GM23338 (cell line): ENCODE data around the gene MRE11. TPM values are rescaled to one million over a fixed set of nuclear protein-coding genes. Genes with fewer than 3 reads are reported as not detected.

ENCODE experiments used
- ATAC-seq: fragments of 200-7000 bp; cut with Tn5 transposase; 3 replicates; pipeline ENCODE4 v1.9.1; 2020
- DNase-seq: peaks from one replicate; pipeline ENCODE4 v3.0.0-alpha.2; 2015; ENCODE audit warnings: low spot score
- H2AFZ ChIP-seq: fragments of 200-600 bp; sonication (generic); 2 replicates; pipeline ENCODE4 v1.8.0; 2016; ENCODE audit warnings: antibody characterized with exemption, mild to moderate bottlenecking, moderate library complexity
- H3F3A ChIP-seq: fragments of 200-600 bp; sonication (generic); replicated peaks from 2 replicates; pipeline ENCODE4 v1.8.0; 2017; ENCODE audit warnings: antibody characterized with exemption, mixed run types, low read depth
- H3K27ac ChIP-seq: fragments of 200-600 bp; sonication (generic); 2 replicates; pipeline ENCODE4 v1.6.1; 2016; ENCODE audit warnings: low read depth
- H3K27me3 ChIP-seq: fragments of 200-600 bp; sonication (generic); 2 replicates; pipeline ENCODE4 v1.8.0; 2016; ENCODE audit warnings: mild to moderate bottlenecking, mixed run types, moderate library complexity; ENCODE audit not compliant: insufficient read depth
- H3K36me3 ChIP-seq: fragments of 200-600 bp; sonication (generic); 2 replicates; pipeline ENCODE4 v1.8.0; 2016; ENCODE audit warnings: mild to moderate bottlenecking; ENCODE audit not compliant: insufficient read depth
- H3K4me1 ChIP-seq: fragments of 200-600 bp; sonication (generic); 2 replicates; pipeline ENCODE4 v1.8.0; 2016; ENCODE audit warnings: mild to moderate bottlenecking, moderate library complexity; ENCODE audit not compliant: insufficient read depth
- H3K4me2 ChIP-seq: fragments of 200-600 bp; sonication (generic); 2 replicates; pipeline ENCODE4 v1.7.1; 2017; ENCODE audit warnings: mixed run types
- H3K4me3 ChIP-seq: fragments of 200-600 bp; sonication (generic); 2 replicates; pipeline ENCODE4 v1.6.1; 2016; ENCODE audit warnings: mixed run types
- H3K79me2 ChIP-seq: fragments of 200-600 bp; sonication (generic); replicated peaks from 2 replicates; pipeline ENCODE4 v1.8.0; 2017; ENCODE audit warnings: mild to moderate bottlenecking; ENCODE audit not compliant: insufficient read depth
- H3K9me2 ChIP-seq: fragments of 200-600 bp; sonication (generic); 2 replicates; pipeline ENCODE4 v1.8.0; 2017; ENCODE audit not compliant: insufficient read depth
- H4K20me1 ChIP-seq: fragments of 200-600 bp; sonication (generic); replicated peaks from 2 replicates; pipeline ENCODE4 v1.8.0; 2017; ENCODE audit warnings: mild to moderate bottlenecking; ENCODE audit not compliant: insufficient read depth
- H3K27ac Mint-ChIP-seq: 2 replicates; pipeline ENCODE4 v1.8.0; 2020; ENCODE audit warnings: inconsistent platforms, mild to moderate bottlenecking, moderate library complexity, mixed read lengths
- H3K27me3 Mint-ChIP-seq: 3 replicates; pipeline ENCODE4 v1.8.0; 2022; ENCODE audit warnings: low read depth, mild to moderate bottlenecking, moderate library complexity, mixed read lengths, inconsistent platforms; ENCODE audit not compliant: insufficient read depth, poor library complexity
- H3K36me3 Mint-ChIP-seq: 3 replicates; pipeline ENCODE4 v1.8.0; 2021; ENCODE audit warnings: low read depth, mild to moderate bottlenecking, inconsistent platforms, moderate library complexity, mixed read lengths
- H3K4me1 Mint-ChIP-seq: 3 replicates; pipeline ENCODE4 v1.8.0; 2020; ENCODE audit warnings: mild to moderate bottlenecking, inconsistent platforms, mixed read lengths
- H3K4me3 Mint-ChIP-seq: 3 replicates; pipeline ENCODE4 v1.8.0; 2021; ENCODE audit warnings: moderate library complexity, mild to moderate bottlenecking, inconsistent platforms, mixed read lengths
- H3K9me3 Mint-ChIP-seq: 3 replicates; pipeline ENCODE4 v1.8.0; 2020; ENCODE audit warnings: moderate library complexity, mild to moderate bottlenecking, inconsistent platforms, mixed read lengths
- CREB1 ChIP-seq: fragments of 250-450 bp; sonication (Bioruptor Pico); IDR thresholded peaks from 2 replicates; pipeline ENCODE4 v1.5.0; 2020; ENCODE audit warnings: low read depth, mild to moderate bottlenecking, moderate library complexity
- EZH2 ChIP-seq: fragments of 200-600 bp; sonication (generic); IDR thresholded peaks from one replicate; pipeline ENCODE4 v1.8.0; 2017; ENCODE audit warnings: antibody characterized with exemption, mild to moderate bottlenecking, low read depth; ENCODE audit not compliant: unreplicated experiment
- EZH2phosphoT487 ChIP-seq: fragments of 200-600 bp; sonication (generic); IDR thresholded peaks from one replicate; pipeline ENCODE4 v1.8.1; 2018; ENCODE audit warnings: antibody characterized with exemption; ENCODE audit not compliant: unreplicated experiment
- JUNB ChIP-seq: IDR thresholded peaks from one replicate; pipeline ENCODE4 v1.6.1; 2016; ENCODE audit warnings: antibody characterized with exemption; ENCODE audit not compliant: unreplicated experiment
- NANOG ChIP-seq: IDR thresholded peaks from 2 replicates; pipeline ENCODE4 v1.6.1; 2016; ENCODE audit warnings: antibody characterized with exemption, borderline replicate concordance
- POLR2AphosphoS5 ChIP-seq: IDR thresholded peaks from 2 replicates; pipeline ENCODE4 v1.6.1; 2016; ENCODE audit warnings: antibody characterized with exemption, low read depth
- STAT1 ChIP-seq: IDR thresholded peaks from one replicate; pipeline ENCODE4 v1.6.1; 2016; ENCODE audit warnings: antibody characterized with exemption; ENCODE audit not compliant: unreplicated experiment
- ZNF114 ChIP-seq: fragments of 250-450 bp; sonication (Bioruptor Pico); IDR thresholded peaks from 2 replicates; pipeline ENCODE4 v1.5.0; 2020; ENCODE audit warnings: mild to moderate bottlenecking, moderate library complexity
- ZNF331 ChIP-seq: fragments of 250-450 bp; sonication (Bioruptor Pico); IDR thresholded peaks from 2 replicates; pipeline ENCODE4 v1.5.0; 2020; ENCODE audit warnings: low read depth, mild to moderate bottlenecking, moderate library complexity
- polyA plus RNA-seq: library from polyadenylated mRNA; unstranded; fragments of >200 nt; fragmentation: Nextera tagmentation; extraction: Ambion mirVana; gene quantifications from 2 replicates; pipeline ENCODE4 v1.2.1, GENCODE V29; 2016
- total RNA-seq: library from RNA; depleted of rRNA; stranded (reverse); fragments of >200 nt; shearing (Covaris generic); gene quantifications from 2 replicates; pipeline ENCODE4 v1.2.3, GENCODE V29; 2014
- TF ChIP-seq, protein P1 (sequence below), 2 experiments: fragments of 200-600 bp in 1 of 2; sonication (generic) in 1 of 2; conservative IDR thresholded peaks; 2 replicates each; pipeline versions ENCODE4 v1.5.1 to v1.6.1; 2016 to 2017; ENCODE audit warnings: antibody characterized with exemption in 2 of 2, low read depth in 2 of 2, mild to moderate bottlenecking in 2 of 2, moderate library complexity in 1 of 2
- TF ChIP-seq, protein P2 (sequence below): IDR thresholded peaks from 2 replicates; pipeline ENCODE4 v1.6.1; 2016; ENCODE audit warnings: antibody characterized with exemption
- TF ChIP-seq, protein P3 (sequence below): IDR thresholded peaks from one replicate; pipeline ENCODE4 v1.6.1; 2018; ENCODE audit warnings: antibody characterized with exemption; ENCODE audit not compliant: unreplicated experiment

The MRE11 gene
- total and polyA plus RNA-seq, 2 experiments from 2014 or later = 23.3 to 38.5 TPM

DNA sequence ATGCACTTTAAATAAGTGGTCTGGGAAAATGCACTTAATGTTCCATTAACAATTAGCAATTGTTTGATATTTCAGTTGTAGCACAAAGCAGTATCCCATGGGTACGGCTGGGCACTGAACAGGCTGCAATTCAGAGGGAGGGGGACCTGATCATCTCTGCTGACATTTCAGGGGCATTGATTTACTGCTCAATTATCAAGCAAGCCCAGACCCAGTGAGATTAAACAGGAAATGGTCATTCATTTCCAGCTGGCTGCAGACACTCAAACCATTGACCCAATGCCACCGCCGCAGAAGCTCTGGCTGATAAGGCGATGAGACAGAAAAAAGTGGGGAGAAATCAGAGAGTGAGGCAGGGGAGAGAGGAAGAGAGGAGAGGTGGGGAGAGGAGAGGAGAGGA, 93.6 kb downstream of the MRE11 start:
- H4K20me1 ChIP-seq = no peaks in the 10 kb centered on the region
- TF ChIP-seq STAT1 (no peak), CREB1 (CRISPR knock-in tag) (no peak), ZNF331 (CRISPR knock-in tag) (no peak), EZH2 (no peak), POLR2AphosphoS5 (no peak), JUNB (no peak)
- TF ChIP-seq, protein P1, sequence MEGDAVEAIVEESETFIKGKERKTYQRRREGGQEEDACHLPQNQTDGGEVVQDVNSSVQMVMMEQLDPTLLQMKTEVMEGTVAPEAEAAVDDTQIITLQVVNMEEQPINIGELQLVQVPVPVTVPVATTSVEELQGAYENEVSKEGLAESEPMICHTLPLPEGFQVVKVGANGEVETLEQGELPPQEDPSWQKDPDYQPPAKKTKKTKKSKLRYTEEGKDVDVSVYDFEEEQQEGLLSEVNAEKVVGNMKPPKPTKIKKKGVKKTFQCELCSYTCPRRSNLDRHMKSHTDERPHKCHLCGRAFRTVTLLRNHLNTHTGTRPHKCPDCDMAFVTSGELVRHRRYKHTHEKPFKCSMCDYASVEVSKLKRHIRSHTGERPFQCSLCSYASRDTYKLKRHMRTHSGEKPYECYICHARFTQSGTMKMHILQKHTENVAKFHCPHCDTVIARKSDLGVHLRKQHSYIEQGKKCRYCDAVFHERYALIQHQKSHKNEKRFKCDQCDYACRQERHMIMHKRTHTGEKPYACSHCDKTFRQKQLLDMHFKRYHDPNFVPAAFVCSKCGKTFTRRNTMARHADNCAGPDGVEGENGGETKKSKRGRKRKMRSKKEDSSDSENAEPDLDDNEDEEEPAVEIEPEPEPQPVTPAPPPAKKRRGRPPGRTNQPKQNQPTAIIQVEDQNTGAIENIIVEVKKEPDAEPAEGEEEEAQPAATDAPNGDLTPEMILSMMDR (conservative IDR thresholded peaks at IDR 0.05; ENCODE audit: low read depth in 2 of 2) = no peak
- Mint-ChIP-seq H3K27ac (no peak overlapping the region), H3K9me3 (peaks cover 6% of the 10 kb centered on the region; the same call in 2 of the 3 replicates), H3K4me3 (peak overlapping the region; percentile 86), H3K27me3 (peaks cover 38% of the 10 kb centered on the region), H3K36me3 (no peaks in the 10 kb centered on the region; the same call in 2 of the 3 replicates), H3K4me1 (peaks cover 13% of the 10 kb centered on the region)
- H3K4me1 ChIP-seq = peaks cover 12% of the 10 kb centered on the region
- no peak for ATAC-seq
- no peak for DNase-seq
- 0 out of 2 replicates have a peak, but pooled peaks cover 4% of the 10 kb centered on the region for H3K9me2 ChIP-seq
- no peaks in the 10 kb centered on the region for H3K36me3 ChIP-seq
- peak overlapping the region; percentile 92; the same call in 1 of the 2 replicates for H3K4me2 ChIP-seq
- no peak overlapping the region; the same call in 1 of the 2 replicates for H2AFZ ChIP-seq
- no peak overlapping the region for H3K27ac ChIP-seq
- peak overlapping the region; percentile 75 for H3K4me3 ChIP-seq
- H3K27me3 ChIP-seq = peaks cover 39% of the 10 kb centered on the region
- no peaks in the 10 kb centered on the region for H3F3A ChIP-seq
- no peaks in the 10 kb centered on the region for H3K79me2 ChIP-seq

DNA sequence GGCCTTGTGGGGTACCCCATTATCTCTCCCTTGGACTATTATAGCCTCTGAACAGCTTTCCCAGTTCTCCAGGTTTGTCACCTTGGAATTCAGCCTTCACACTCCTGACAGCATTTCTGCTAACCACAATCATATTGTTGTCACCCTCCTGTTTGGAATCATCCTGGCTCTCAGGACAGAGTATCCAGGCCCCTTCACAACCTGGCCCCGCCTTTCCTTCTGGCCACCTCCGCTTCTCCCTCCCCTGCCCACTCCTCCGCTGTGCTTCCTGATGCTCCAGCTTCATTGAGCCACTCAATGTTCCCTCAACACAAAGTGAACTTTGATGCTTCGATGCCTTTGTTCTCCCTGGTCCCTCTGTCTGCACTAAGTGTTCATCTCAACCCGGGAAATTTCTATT, 95.5 kb downstream of the MRE11 start:
- Histone ChIP-seq H3K36me3 (no peaks in the 10 kb centered on the region), H2AFZ (no peak overlapping the region), H4K20me1 (no peaks in the 10 kb centered on the region), H3K27ac (no peak overlapping the region), H3F3A (no peaks in the 10 kb centered on the region), H3K79me2 (no peaks in the 10 kb centered on the region), H3K4me2 (no peak overlapping the region), H3K4me1 (peaks cover 12% of the 10 kb centered on the region), H3K9me2 (0 out of 2 replicates have a peak, but pooled peaks cover 4% of the 10 kb centered on the region), H3K27me3 (peaks cover 39% of the 10 kb centered on the region), H3K4me3 (no peak overlapping the region)
- Mint-ChIP-seq H3K4me1 (peaks cover 13% of the 10 kb centered on the region), H3K4me3 (no peak overlapping the region), H3K9me3 (peaks cover 6% of the 10 kb centered on the region; the same call in 2 of the 3 replicates), H3K27ac (no peak overlapping the region), H3K36me3 (no peaks in the 10 kb centered on the region; the same call in 2 of the 3 replicates), H3K27me3 (peaks cover 36% of the 10 kb centered on the region)
- ATAC-seq = no peak
- DNase-seq = no peak
- TF ChIP-seq EZH2 (no peak), ZNF331 (CRISPR knock-in tag) (no peak), EZH2phosphoT487 (no peak), ZNF114 (CRISPR knock-in tag) (no peak), NANOG (no peak)
- TF ChIP-seq, protein P2, sequence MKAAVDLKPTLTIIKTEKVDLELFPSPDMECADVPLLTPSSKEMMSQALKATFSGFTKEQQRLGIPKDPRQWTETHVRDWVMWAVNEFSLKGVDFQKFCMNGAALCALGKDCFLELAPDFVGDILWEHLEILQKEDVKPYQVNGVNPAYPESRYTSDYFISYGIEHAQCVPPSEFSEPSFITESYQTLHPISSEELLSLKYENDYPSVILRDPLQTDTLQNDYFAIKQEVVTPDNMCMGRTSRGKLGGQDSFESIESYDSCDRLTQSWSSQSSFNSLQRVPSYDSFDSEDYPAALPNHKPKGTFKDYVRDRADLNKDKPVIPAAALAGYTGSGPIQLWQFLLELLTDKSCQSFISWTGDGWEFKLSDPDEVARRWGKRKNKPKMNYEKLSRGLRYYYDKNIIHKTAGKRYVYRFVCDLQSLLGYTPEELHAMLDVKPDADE = no peak
- TF ChIP-seq, protein P3, sequence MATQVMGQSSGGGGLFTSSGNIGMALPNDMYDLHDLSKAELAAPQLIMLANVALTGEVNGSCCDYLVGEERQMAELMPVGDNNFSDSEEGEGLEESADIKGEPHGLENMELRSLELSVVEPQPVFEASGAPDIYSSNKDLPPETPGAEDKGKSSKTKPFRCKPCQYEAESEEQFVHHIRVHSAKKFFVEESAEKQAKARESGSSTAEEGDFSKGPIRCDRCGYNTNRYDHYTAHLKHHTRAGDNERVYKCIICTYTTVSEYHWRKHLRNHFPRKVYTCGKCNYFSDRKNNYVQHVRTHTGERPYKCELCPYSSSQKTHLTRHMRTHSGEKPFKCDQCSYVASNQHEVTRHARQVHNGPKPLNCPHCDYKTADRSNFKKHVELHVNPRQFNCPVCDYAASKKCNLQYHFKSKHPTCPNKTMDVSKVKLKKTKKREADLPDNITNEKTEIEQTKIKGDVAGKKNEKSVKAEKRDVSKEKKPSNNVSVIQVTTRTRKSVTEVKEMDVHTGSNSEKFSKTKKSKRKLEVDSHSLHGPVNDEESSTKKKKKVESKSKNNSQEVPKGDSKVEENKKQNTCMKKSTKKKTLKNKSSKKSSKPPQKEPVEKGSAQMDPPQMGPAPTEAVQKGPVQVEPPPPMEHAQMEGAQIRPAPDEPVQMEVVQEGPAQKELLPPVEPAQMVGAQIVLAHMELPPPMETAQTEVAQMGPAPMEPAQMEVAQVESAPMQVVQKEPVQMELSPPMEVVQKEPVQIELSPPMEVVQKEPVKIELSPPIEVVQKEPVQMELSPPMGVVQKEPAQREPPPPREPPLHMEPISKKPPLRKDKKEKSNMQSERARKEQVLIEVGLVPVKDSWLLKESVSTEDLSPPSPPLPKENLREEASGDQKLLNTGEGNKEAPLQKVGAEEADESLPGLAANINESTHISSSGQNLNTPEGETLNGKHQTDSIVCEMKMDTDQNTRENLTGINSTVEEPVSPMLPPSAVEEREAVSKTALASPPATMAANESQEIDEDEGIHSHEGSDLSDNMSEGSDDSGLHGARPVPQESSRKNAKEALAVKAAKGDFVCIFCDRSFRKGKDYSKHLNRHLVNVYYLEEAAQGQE = no peak
